Measurements from ENCODE around the gene OR1D5.

GRCh38 chr17:3035968-3036280, 27.5 kb downstream of the OR1D5 start:
- TF ChIP-seq, protein P1, sequence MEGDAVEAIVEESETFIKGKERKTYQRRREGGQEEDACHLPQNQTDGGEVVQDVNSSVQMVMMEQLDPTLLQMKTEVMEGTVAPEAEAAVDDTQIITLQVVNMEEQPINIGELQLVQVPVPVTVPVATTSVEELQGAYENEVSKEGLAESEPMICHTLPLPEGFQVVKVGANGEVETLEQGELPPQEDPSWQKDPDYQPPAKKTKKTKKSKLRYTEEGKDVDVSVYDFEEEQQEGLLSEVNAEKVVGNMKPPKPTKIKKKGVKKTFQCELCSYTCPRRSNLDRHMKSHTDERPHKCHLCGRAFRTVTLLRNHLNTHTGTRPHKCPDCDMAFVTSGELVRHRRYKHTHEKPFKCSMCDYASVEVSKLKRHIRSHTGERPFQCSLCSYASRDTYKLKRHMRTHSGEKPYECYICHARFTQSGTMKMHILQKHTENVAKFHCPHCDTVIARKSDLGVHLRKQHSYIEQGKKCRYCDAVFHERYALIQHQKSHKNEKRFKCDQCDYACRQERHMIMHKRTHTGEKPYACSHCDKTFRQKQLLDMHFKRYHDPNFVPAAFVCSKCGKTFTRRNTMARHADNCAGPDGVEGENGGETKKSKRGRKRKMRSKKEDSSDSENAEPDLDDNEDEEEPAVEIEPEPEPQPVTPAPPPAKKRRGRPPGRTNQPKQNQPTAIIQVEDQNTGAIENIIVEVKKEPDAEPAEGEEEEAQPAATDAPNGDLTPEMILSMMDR (IDR thresholded peaks at IDR 0.05) = no peak
- no peak for TF ChIP-seq POLR2A (IDR thresholded peaks at IDR 0.05)

Measured in right lobe of liver (tissue), 4 donors.